ENCODE results near the gene ATG10.
"Not testable (repeated sequence)": the region's sequence is repeated elsewhere in the genome, so short reads cannot be mapped to it uniquely, and the experiment has no call there.

Gene ATG10

GRCh38 chr5:82109013-82109412 lies 137.2 kb downstream of the ATG10 start:
- H4K20me1 ChIP-seq (ENCODE audit: insufficient read depth, low read length), result no peaks in the 10 kb centered on the region

GRCh38 chr5:82109915-82110314 lies 138.1 kb downstream of the ATG10 start:
- not testable (repeated sequence) for H3K36me3 ChIP-seq (ENCODE audit: insufficient read depth, low read length); H4K20me1 ChIP-seq (ENCODE audit: insufficient read depth, low read length); ATAC-seq (ENCODE audit: insufficient read depth, low read depth); H3K4me1 ChIP-seq (ENCODE audit: insufficient read depth, low read length); H3K79me2 ChIP-seq (ENCODE audit: insufficient read depth, low read length); H3K27me3 ChIP-seq (ENCODE audit: insufficient read depth, low read length, poor library complexity); H3K27ac ChIP-seq (ENCODE audit: low read length); H3K4me2 ChIP-seq (ENCODE audit: insufficient read depth, low read length); DNase-seq; H3K9ac ChIP-seq (ENCODE audit: low read depth, low read length); H3K4me3 ChIP-seq (ENCODE audit: low read depth in 1 of 2, low read length in 2 of 2); H2AFZ ChIP-seq (ENCODE audit: low read depth, low read length); H3K9me3 ChIP-seq (ENCODE audit: insufficient read depth, low read length, severe bottlenecking)

More at GRCh38 chr5:82109013-82109412, 137.2 kb downstream of the ATG10 start:
- Histone ChIP-seq H3K79me2 (ENCODE audit: insufficient read depth, low read length) (peaks cover 7% of the 10 kb centered on the region; the same call in 1 of the 2 replicates), H3K27ac (ENCODE audit: low read length) (no peak overlapping the region), H3K36me3 (ENCODE audit: insufficient read depth, low read length) (peaks cover 3% of the 10 kb centered on the region; the same call in 1 of the 2 replicates), H3K4me3 (ENCODE audit: low read depth in 1 of 2, low read length in 2 of 2) (no peak overlapping the region), H3K4me2 (ENCODE audit: insufficient read depth, low read length) (no peak overlapping the region), H3K9me3 (ENCODE audit: insufficient read depth, low read length, severe bottlenecking) (no peaks in the 10 kb centered on the region), H2AFZ (ENCODE audit: low read depth, low read length) (no peak overlapping the region), H3K4me1 (ENCODE audit: insufficient read depth, low read length) (no peaks in the 10 kb centered on the region; the same call in 1 of the 2 replicates), H3K27me3 (ENCODE audit: insufficient read depth, low read length, poor library complexity) (no peaks in the 10 kb centered on the region), H3K9ac (ENCODE audit: low read depth, low read length) (no peak overlapping the region)
- no peak for DNase-seq
- no peak for TF ChIP-seq EZH2 (IDR thresholded peaks at IDR 0.05; ENCODE audit: borderline replicate concordance, low read depth, low read length, severe bottlenecking)
- no peak for TF ChIP-seq CTCF (IDR thresholded peaks at IDR 0.05; ENCODE audit: borderline replicate concordance, extremely low read depth, low read length, poor library complexity, severe bottlenecking)
- ATAC-seq (ENCODE audit: insufficient read depth, low read depth), result no peak

- H2AFZ ChIP-seq (ENCODE audit: low read depth, low read length), result no peak overlapping the region
These were observed 139.4 kb downstream of the ATG10 start for GRCh38 chr5:82111191-82111590.

GRCh38 chr5:82115858-82116257 lies 144.0 kb downstream of the ATG10 start:
- H3K27me3 ChIP-seq (ENCODE audit: insufficient read depth, low read length, poor library complexity), result no peaks in the 10 kb centered on the region
- peaks cover 3% of the 10 kb centered on the region; the same call in 1 of the 2 replicates for H3K79me2 ChIP-seq (ENCODE audit: insufficient read depth, low read length)
- H3K36me3 ChIP-seq (ENCODE audit: insufficient read depth, low read length), result no peaks in the 10 kb centered on the region
- no peaks in the 10 kb centered on the region for H3K9me3 ChIP-seq (ENCODE audit: insufficient read depth, low read length, severe bottlenecking)
- no peaks in the 10 kb centered on the region for H4K20me1 ChIP-seq (ENCODE audit: insufficient read depth, low read length)
- TF ChIP-seq CTCF (IDR thresholded peaks at IDR 0.05; ENCODE audit: borderline replicate concordance, extremely low read depth, low read length, poor library complexity, severe bottlenecking) (no peak), EZH2 (IDR thresholded peaks at IDR 0.05; ENCODE audit: borderline replicate concordance, low read depth, low read length, severe bottlenecking) (no peak)
- ATAC-seq (ENCODE audit: insufficient read depth, low read depth) (no peak), DNase-seq (no peak)
- no peak overlapping the region for H3K9ac ChIP-seq (ENCODE audit: low read depth, low read length)
- no peak overlapping the region for H3K27ac ChIP-seq (ENCODE audit: low read length)
- no peaks in the 10 kb centered on the region; the same call in 1 of the 2 replicates for H3K4me1 ChIP-seq (ENCODE audit: insufficient read depth, low read length)
- no peak overlapping the region for H3K4me2 ChIP-seq (ENCODE audit: insufficient read depth, low read length)
- H3K4me3 ChIP-seq (ENCODE audit: low read depth in 1 of 2, low read length in 2 of 2), result no peak overlapping the region
- H2AFZ ChIP-seq (ENCODE audit: low read depth, low read length), result no peak overlapping the region

More at GRCh38 chr5:82111191-82111590, 139.4 kb downstream of the ATG10 start:
- H3K79me2 ChIP-seq (ENCODE audit: insufficient read depth, low read length), result 0 out of 2 replicates have a peak, but pooled peaks cover 7% of the 10 kb centered on the region
- H4K20me1 ChIP-seq (ENCODE audit: insufficient read depth, low read length), result no peaks in the 10 kb centered on the region
- no peaks in the 10 kb centered on the region for H3K27me3 ChIP-seq (ENCODE audit: insufficient read depth, low read length, poor library complexity)
- H3K4me2 ChIP-seq (ENCODE audit: insufficient read depth, low read length), result no peak overlapping the region
- H3K9ac ChIP-seq (ENCODE audit: low read depth, low read length), result no peak overlapping the region
- ATAC-seq (ENCODE audit: insufficient read depth, low read depth), result peak; percentile 70; the same call in 2 of the 3 replicates
- H3K36me3 ChIP-seq (ENCODE audit: insufficient read depth, low read length), result peaks cover 3% of the 10 kb centered on the region; the same call in 1 of the 2 replicates
- H3K4me1 ChIP-seq (ENCODE audit: insufficient read depth, low read length), result no peaks in the 10 kb centered on the region; the same call in 1 of the 2 replicates
- TF ChIP-seq EZH2 (IDR thresholded peaks at IDR 0.05; ENCODE audit: borderline replicate concordance, low read depth, low read length, severe bottlenecking) (no peak), CTCF (IDR thresholded peaks at IDR 0.05; ENCODE audit: borderline replicate concordance, extremely low read depth, low read length, poor library complexity, severe bottlenecking) (no peak)
- no peak overlapping the region for H3K4me3 ChIP-seq (ENCODE audit: low read depth in 1 of 2, low read length in 2 of 2)
- H3K9me3 ChIP-seq (ENCODE audit: insufficient read depth, low read length, severe bottlenecking), result no peaks in the 10 kb centered on the region
- no peak for DNase-seq
- H3K27ac ChIP-seq (ENCODE audit: low read length), result no peak overlapping the region
